Mammary epithelial cell (primary cell): Measurements from ENCODE around the gene FRMD5.

Experiments used
- EZH2 ChIP-seq: IDR thresholded peaks from 2 replicates; pipeline ENCODE4 v1.6.1; 2012; ENCODE audit warnings: low read length, inconsistent platforms, borderline replicate concordance
- TF ChIP-seq, protein P1 (sequence below), 2 donors: IDR thresholded peaks in 1 of 2; conservative IDR thresholded peaks in 1 of 2; 2 replicates each; pipeline ENCODE4 v1.5.1; 2011 to 2012; ENCODE audit warnings: inconsistent platforms in 2 of 2, low read length in 2 of 2, mild to moderate bottlenecking in 2 of 2, control low read depth in 1 of 2, low read depth in 1 of 2; ENCODE audit not compliant: insufficient read depth in 1 of 2; ENCODE audit errors: extremely low read depth in 1 of 2

DNA sequence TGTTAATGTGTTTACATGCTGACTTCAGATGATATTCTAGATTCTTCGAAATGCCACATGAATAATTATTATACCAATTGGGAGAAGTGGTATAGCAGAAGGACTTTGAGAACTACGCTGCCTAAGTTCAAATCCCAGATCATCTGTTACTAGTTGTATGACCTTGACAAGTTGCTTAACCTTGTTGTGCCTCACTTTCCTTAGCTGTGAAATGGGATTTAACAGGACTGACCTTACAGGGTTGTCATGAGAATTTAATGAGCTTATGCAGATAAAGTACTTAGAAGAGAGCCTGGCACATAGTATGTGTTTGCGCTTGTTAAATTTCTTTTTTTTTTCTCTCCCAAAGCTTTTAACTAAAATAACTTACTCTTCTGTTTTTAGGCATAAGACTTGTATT lies 343.8 kb downstream of the FRMD5 start:
- TF ChIP-seq, protein P1, sequence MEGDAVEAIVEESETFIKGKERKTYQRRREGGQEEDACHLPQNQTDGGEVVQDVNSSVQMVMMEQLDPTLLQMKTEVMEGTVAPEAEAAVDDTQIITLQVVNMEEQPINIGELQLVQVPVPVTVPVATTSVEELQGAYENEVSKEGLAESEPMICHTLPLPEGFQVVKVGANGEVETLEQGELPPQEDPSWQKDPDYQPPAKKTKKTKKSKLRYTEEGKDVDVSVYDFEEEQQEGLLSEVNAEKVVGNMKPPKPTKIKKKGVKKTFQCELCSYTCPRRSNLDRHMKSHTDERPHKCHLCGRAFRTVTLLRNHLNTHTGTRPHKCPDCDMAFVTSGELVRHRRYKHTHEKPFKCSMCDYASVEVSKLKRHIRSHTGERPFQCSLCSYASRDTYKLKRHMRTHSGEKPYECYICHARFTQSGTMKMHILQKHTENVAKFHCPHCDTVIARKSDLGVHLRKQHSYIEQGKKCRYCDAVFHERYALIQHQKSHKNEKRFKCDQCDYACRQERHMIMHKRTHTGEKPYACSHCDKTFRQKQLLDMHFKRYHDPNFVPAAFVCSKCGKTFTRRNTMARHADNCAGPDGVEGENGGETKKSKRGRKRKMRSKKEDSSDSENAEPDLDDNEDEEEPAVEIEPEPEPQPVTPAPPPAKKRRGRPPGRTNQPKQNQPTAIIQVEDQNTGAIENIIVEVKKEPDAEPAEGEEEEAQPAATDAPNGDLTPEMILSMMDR (conservative IDR thresholded peaks at IDR 0.05 in 1 of 2, IDR thresholded peaks at IDR 0.05 in 1 of 2; ENCODE audit: extremely low read depth in 1 of 2, insufficient read depth in 1 of 2, low read depth in 1 of 2, low read length in 2 of 2): no peak
- TF ChIP-seq EZH2: no peak
